Fibroblast of skin of scalp (primary cell): ENCODE measurements around the gene ECSIT.
A peak's percentile ranks its signal among the peaks of the same experiment; 100 is the strongest.

Experiments
- DNase-seq: peaks from one replicate; pipeline ENCODE4 v3.0.0-alpha.2; 2013

ECSIT gene

DNA sequence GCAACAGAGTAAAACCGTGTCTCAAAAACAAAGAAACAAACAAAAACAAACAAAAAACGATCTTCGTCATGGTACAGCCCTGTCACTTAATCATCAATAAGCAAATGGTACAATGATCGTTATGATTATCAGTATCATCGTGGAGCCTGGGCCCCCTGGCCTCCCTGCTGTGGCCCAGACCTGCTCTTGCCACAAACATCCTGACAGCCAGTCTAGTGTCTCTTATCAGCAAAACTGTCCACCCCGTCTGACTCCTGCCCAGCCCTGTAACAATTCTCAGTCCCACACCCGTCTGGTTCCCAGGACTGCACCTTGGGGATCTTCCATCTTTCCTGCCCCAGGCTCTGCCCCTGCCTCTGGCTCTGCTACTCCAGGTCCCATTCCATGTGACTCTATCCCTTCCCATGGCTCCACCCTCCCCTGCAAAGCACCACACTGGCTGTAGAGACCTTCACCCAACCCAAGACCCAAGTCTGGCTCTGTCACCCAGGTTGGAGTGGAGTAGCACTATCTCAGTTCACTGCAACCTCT is 29.0 kb downstream of the ECSIT start:
- DNase-seq, result no peak

DNA sequence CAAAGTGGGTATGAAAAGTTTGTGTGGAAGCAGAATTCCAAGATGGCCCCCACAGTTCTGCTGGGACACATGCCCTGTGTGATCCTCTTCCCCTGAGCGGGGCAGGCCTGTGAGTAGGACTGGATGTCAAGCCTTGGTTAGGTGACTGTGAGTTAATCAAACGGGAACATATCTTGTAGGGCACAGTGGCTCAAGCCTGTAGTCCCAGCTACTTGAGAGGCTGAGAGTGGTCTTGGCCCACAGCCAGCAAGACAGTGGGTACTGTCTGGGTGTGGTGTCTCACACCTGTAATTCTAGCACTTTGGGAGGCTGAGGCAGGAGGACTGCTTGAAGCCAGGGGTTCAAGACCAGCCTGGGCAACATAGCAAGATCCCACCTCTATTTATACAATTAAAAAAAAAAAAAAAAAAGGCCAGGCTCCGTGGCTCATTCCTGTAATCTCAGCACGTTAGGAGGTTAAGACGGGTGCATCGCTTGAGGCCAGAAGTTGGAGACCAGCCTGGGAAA is 29.7 kb downstream of the ECSIT start:
- no peak for DNase-seq

DNA sequence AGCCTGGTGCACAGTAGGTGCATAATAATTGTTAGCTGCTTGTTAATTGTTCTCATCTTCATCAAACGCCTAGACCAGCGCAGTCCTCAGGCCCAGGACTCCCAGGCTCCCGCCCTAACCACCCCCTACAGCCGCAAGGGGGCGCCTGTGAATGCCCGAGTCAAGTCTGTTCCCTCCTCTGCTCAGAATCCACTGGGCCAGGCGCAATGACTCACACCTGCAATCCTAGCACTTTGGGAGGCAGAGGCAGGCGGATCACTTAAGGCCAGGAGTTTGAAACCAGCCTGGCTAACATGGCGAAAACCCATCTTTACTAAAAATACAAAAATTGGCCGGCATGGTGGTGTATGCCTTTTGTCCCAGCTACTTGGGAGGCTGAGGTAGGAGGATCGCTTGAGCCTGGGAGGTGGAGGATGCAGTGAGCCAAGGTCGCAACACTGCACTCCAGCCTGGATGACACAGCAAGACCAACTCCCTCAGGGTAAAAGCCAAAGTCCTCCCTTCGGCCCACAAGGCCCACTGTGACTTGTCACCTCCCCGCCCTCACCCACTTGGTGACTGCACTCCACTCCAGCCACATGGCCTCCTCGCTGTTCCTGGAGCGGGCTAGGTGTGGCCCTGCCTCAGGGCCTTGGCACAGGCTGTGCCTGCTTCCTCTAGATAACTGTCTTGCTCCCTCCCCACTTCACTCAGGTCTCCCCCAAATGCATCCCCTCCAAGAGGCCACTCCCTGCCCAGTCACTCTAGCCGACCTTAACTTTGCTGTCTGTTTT is 32.4 kb downstream of the ECSIT start:
- peak; percentile 86 for DNase-seq

DNA sequence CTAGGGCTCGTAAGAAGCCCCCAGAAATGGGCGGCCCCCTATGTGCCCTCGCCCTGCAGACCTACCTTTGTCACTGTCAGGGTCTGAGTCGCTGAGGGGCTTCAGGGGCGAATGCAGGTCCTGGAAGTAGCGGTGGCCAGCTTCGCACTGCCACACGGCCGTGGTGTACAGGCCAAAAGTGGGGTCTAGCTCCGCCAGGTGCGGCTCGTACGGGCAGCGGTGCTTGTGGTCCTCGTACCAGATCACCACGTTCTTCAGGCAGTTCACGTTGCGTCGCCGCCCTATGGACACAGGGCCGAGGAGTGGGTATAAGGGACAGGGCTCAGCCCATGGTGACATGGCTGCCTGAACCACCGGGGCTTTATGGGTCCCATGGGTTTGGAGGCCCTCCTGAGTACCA is 33.0 kb downstream of the ECSIT start:
- DNase-seq, result no peak

DNA sequence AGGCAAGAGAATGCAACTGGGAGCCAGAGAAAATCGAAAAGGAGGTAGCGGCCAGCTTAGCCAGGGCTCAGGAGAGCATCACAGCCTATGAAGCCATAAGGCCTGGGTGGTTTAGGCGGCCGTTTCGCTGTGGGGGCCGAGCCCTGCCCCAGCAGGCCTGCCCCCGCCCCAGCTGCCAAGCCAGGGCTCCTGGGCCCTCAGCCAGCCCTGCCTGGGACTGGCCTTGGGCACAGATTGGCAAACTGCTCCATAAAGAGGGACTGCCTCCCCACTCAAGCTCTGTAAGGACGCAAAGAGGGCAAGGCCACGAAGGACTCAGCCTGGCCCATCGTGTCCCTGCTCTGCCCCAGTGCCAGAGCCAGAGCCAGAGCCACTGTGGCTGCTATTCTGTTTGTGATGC is 33.5 kb downstream of the ECSIT start:
- no peak for DNase-seq

DNA sequence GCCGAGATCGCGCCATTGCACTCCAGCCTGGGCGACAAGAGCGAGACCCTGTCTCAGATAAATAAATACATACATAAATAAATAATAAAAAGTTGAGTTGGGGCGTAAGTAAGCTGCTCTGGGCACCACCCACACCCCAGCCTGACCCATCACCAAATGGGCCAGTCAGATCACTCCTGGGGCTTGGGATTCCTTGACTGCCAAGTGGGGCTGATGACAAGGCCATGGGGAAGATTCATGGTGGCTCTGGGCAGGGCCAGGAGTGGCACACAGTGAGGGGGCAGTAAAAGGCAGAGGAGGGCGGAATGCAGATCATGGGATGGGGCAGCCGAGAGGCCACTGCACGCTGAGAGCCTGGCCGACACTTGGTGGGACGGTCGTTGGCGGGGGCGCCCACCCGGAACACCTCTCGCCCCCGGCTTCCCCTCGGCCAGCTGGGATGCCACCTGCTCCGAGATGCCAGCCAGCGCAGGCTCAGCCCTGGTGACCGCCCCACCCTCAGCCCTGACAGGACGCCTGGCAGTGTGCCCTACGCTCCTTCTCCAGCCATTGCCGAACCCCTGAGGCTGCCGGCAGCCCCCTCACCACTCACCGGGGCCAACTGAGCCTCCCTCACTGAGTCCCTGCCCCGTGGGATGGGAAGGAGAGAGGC is 34.2 kb downstream of the ECSIT start:
- DNase-seq, result no peak

DNA sequence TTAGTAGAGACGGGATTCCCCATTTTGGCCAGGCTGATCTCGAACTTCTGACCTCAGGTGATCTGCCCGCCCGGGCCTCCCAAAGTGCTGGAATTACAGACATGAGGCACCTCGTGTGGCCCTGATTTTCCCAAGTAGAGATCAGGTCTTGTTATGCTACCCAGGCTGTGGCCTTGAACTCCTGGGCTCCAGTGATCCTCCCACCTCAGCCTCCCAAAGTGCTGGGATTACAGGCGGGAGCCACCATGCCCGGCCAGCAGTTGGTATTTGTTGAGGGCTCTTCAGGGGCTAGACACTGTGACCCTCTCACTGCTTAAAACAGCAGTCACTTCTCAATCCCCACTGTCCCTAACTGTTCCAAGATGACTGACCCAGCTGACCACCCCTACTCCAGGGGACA is 39.6 kb downstream of the ECSIT start:
- no peak for DNase-seq

DNA sequence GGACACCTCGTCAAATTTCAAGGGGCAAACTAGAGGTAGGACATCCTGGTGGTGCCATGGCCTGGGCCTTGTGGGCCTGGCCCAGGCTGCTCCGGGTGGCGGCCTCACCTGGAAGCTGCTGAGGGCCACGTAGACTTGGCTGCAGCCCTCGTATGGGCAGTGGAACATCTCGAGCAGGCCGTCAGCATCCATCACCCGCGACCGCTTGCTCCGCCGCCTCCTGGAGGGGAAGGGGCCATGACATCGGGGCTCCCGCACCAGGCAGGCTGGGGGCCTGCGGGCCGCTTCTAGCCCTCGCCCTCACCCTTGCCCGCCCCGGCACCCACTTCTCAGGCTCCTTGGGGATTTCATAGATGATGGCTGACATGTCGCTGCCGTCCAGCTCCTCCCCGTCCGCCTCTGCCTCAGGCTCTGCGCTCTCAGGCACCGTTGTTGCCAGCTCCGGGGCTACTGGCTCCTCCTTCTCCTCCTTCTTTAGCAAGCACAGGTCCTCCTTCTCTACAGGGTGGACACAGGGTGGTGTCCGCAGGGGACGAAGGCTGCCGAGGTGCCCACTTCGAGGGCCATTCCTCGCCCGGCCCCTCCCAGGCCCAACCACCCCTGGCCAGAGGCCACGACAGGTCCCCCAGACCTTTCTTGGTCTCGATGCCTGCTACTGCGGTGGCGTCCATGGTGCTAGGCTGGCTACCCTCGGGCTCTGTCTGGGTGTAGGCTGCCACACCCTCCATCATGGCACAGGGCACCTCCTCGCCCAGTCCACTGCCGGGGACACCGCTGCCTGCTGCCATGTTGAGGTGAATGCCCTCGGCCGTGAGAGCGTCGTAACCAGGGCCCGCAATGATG is 42.1 kb downstream of the ECSIT start:
- DNase-seq, result no peak

DNA sequence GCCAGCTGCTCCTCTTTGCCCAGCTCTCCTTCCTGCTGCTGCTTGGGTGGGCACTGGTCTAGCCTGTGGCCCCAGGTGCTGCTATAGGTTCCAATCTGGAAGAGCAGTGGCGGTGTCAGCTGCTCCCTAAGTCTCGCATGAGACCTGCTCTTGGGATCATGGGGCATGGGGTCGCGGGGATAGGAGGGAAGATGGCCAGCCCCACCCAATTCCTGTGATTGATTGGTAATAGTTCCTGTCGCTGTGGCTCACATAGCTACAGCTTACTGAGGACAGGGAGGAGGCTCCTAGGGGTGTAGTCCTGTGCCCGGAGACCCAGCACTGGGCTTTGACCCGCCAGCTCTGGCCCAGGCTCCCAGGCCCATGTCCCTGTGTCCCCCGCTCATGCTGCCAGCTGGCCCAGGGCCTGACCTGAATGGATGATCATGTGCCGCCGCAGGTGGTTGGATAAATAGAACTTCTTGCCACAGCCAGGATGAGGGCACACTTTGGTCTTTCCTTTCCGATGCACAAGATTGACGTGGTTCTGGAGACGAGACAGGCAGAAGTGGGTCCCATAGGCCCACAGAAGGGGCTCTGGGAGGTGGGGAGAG is 43.6 kb downstream of the ECSIT start:
- DNase-seq, result no peak

DNA sequence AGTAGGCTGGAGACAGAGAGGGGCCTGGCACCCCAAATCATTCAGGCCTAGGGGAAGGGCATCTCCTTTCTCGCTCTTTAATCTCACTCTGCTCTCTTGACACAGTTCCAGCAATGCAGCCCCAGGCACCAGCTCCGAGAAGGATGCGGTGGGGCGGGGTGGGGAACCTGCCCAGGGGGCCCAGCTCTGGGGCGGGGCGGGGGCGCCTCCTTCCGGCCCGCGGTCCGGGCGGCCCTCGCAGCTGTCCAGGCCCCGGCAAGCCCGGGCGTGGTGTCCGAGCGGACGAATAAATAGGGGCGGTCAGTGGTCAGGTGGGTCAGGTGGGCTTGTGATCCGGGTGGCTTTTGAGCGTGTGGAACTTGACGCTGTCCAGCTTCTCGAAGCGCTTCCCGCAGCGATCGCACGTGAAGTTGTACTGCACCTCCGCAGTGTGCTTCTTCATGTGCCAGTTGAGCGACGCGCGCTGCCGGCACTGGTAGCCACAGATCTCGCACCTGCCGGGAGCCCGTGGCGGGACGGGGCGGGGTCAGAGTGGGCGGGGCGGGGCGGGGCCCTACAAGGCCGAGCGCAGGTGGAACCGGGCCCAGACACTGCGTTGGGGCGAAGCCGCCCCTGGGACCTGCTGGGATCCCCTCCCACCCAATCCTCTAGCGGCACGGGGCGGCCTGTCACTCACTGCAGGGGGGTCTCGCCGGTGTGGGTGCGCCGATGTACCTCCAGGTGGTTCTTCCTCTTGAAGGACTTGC is 45.4 kb downstream of the ECSIT start:
- no peak for DNase-seq

DNA sequence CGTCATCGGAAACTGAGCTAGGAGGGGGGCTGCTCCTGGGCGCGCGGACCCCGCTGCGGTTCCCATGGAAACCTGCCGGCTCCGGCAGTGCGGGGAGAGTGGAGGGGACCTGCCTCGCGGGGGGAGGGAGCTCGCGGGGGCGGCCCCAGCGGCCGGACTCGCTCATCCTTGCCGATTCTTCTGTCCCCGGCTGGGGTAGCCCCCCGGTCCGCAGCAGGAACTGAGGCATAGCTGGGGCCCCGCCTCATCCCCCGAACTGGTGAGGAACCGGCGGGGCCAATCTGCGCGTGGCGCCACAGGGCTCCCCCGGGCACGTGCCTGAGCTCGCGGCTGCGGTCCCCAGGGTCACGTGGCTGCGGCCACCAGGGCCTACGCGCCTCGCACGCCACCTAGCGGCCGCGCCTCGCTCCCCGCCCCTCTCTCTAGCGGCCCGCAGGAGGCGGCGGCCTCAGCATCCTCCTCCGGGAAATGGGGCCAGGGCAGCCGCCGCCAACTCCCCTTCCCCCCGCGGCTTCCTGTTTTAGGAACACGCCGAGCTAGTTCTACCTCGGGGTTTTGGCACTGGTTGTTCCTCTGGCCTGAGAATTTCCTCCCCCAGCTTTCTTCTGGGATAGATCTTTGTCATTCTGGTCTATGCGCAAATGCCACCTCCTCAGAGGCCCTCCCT is 46.4 kb downstream of the ECSIT start:
- DNase-seq, result peak; percentile 84

DNA sequence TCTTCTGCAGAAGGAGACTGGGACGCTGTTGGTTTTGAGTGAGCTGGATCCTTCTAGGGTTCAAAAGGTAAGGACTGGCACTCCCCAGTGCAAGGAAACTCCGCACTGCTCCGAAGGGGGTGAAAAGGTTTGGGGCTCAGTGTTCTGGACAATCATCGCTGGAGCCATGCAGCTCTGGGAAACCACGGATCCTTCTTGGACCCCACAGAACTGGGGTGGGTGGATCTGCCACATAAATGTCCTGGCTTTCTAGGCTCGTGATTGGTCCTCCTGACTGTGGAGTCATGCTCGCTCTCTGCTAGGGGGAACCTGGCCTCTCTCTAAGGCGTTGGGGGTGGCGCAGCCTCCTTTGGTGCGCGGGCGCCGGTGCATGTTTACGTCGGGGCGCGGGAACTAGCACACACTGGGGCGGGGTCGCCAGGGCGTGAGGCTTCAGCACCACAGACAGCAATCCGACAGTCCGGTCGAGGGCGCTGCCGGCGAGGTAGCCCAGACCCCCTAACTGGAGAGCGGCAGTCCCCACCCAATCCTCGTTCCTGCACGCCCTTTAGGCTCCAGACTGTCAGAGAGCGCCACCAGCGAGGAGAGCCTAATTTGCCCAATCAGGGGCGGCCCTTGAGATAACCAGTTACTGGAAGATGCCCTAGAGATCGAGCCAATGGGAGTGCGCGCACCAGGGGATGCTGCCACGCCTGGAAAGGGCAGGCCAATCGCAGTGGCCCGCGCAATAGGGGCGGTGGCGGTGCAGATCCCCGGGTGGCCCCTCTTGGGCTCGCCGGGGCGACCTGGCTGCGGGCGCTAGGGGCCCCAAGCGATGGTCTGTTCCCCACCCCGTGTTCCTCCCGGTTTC is 47.2 kb downstream of the ECSIT start:
- peak; percentile 90 for DNase-seq

DNA sequence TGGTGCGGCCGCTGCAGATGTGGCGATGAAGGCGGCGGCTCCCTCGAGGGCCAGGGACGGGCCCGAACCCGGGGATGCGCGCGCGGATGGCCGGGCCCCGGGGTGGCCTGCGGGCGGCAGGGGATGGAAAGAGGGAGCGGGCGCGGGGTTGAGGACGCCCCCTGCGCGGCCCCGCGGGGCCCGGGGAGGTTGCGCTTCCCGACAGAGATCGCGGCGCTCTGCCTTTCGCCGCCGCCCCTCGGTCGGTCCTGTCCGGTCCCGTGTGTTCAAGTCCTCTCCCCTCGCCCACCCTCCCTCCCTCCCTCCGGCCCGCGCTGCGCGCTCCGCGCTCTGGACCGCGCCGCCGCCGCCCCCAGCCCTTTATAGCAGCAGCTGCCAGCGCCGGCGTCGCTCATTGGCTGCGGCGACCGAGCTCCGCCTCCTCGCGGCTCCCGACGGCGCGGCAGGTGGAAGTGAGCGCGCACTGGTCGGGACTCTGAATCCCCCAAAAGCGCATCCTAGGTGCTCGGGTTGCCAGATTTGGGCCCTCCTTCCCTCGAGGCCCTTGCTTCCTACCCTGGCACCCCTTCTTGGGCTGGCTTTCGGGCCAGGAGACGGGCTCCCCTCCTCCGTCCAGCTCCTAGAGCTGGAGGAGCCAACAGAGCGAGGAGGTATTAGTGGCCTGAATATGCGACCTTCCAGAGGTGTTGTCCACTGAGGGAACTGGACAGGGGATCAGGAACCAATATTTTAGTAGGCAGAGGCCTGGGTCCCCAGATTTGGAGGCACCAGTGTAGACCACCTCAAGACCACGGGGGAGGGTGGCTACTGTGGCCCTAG is 48.0 kb downstream of the ECSIT start, which contains the start of gene ELAVL3:
ELAVL3 (minus strand) TSS at position 332 of the 819 bp plus-strand sequence. CDS start 438 bp downstream, outside the sequence.
- DNase-seq, result no peak

DNA sequence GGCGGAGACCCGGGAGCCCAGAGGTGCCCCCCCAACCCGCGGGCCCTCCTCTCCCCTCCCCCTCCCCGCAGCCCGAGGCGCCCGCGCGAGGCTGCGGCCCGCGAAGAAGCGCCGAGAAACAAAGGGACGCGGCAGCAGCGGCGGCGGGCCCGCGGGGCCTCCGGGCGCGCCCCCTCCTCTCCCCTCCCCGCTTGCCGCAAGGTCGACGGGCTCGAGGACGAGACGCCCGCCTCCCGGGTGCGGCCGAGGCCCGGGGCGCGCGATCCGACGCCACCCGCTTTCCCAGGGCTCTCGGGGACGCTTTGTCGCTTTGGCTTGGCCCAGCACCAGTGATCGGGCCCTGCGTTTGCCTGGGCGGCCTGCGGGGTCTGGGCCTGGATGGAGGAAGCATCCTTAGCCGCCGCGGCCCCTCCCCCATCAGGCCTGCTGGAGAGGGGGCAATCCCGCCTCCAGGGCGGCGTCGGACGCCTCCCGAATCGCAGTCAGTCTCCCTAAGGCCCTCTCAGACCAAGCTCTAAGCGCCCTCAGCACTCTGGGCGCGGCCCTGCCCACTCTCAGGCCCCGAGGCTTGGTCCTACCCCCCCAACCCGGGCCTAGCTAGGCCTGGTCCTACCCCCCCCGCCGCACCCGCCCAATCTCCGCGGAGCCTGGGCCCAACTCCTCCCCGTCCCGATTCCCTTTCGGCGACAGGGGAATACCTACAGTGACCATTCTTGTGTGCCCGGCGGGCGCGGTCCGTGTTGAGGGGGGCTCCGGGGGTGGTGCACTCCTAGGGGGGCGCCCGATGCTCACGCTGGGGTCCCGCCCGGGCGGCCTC is 48.8 kb downstream of the ECSIT start:
- no peak for DNase-seq

DNA sequence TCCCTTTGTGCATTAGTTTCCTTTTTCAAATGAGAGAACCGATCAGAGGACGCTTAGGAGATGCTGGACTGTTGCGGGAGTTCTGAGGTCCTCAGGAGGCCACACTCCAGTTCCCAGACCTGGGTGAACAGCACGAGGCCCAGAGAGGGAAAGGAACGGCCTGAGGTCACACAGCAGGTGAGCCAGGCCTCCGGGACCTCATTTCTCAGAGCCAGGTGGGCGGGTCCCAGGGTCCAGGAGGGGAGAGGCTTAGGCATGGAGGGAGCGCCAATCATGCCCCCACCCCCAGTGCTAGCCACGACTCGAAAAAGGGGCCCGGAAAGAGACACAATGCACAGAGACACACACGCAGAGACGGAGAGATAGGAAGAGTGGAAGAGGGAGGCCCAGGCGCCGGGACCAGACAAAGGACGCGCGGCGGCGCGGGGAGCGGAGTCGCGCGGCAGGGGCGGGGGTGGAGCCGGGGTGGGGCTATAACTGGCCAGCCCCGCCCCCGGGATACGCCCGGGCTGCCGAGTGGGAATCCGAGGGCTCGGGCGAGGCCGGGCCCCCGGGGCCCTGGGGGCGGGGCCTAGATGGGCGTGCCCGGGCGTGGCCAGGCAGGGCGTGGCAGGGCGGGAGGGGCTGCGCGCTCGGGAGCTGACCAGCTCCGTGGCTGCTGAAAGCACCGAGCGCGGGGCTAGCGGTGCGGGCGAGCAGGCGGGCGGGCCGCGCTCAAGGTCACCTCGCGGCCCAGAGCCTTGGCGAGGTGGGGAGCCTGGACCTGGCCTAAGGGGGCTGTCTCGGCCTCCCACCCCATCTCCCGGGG is 49.6 kb downstream of the ECSIT start:
- peak; percentile 19 for DNase-seq

DNA sequence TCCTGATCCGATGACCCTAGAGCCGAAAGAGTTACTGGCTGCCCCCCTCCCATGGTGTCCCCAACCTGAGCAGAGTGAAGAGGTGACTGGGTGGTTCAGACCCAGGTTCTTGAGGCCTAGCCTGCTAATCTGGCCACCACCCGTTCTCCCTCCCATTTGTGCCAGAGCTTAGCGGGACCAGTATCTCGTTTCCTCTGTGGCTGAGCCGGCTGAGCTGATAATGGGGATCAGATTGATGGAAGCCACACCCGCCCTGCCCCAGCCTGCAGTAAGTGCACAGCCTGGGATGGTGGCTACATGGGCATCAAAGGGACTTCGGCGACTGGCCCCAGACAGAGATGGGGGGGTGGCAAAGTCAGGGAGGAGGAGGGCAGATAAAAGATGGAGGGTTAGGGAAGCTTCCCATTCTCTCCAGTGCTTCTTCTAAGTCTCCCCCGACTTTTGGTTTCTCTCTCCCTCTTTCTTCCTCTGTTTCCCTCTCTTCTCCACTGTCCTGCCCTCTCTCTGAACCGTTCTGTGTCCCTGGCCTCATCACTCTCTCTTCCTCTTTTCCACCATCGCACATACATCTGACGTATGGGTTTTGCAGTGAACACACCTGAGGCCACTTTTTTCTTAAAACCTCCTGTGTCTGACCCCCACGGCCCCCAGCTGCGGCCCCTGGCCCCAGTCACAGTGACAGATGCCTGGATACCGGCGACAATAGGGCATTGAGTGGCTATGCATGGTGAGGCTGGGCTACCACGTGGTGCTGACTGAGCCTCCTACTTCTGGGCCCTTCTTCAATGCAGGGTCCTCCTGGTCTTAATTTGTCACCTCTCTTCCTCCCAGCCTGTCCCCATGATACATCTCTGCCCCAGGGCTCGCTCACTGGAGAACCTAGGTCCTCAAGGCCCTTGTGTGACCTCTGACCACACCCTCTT is 50.5 kb downstream of the ECSIT start:
- DNase-seq, result no peak
